Activated CD4-positive, alpha-beta T cell treated with anti-CD3 and anti-CD28 coated beads, Interleukin-2, amount 10 ng/mL, durations not matched to agents 24 days and 14 days (primary cell): Measurements from ENCODE around the gene ST7L. TPM values are rescaled to one million over a fixed set of nuclear protein-coding genes. Genes with fewer than 3 reads are reported as not detected.
"Not testable (repeated sequence)": the region's sequence is repeated elsewhere in the genome, so short reads cannot be mapped to it uniquely, and the experiment has no call there.

Experiments used
- DNase-seq: peaks from one replicate; pipeline ENCODE4 v3.0.0; 2022
- H3K27ac Mint-ChIP-seq: one replicate; pipeline ENCODE4 v1.8.0; 2022; ENCODE audit warnings: mild to moderate bottlenecking, mixed read lengths
- H3K27me3 Mint-ChIP-seq: one replicate; pipeline ENCODE4 v1.8.0; 2022; ENCODE audit warnings: mixed read lengths
- H3K36me3 Mint-ChIP-seq: one replicate; pipeline ENCODE4 v1.8.0; 2022; ENCODE audit warnings: low read depth, mild to moderate bottlenecking, mixed read lengths
- H3K4me1 Mint-ChIP-seq: one replicate; pipeline ENCODE4 v1.8.0; 2021; ENCODE audit warnings: mixed read lengths
- H3K4me3 Mint-ChIP-seq: one replicate; pipeline ENCODE4 v1.8.0; 2022; ENCODE audit warnings: mild to moderate bottlenecking, moderate library complexity, mixed read lengths
- H3K9me3 Mint-ChIP-seq: one replicate; pipeline ENCODE4 v1.8.0; 2021; ENCODE audit warnings: mixed read lengths
- intact Hi-C: fragments of 100-400 bp; cut with micrococcal nuclease; formaldehyde crosslinking; loops from one replicate; pipeline ENCODE4 v1.15.1; 2023
- total RNA-seq: library from RNA; stranded (reverse); gene quantifications from 2 replicates; pipeline ENCODE4 v1.2.3, GENCODE V29; 2022

The ST7L gene
- total RNA-seq, 1 donor from 2014 or later, result 13.8 TPM

GRCh38 chr1:112502826-112503225 is 116.1 kb downstream of the ST7L start:
- DNase-seq, result no peak

GRCh38 chr1:112501810-112502641 is 116.9 kb downstream of the ST7L start:
- H3K4me3 Mint-ChIP-seq, result peak overlapping the region; percentile 71

More at GRCh38 chr1:112502826-112503225, 116.1 kb downstream of the ST7L start:
- Mint-ChIP-seq H3K9me3 (no peaks in the 10 kb centered on the region), H3K4me3 (peak overlapping the region; percentile 5), H3K36me3 (no peaks in the 10 kb centered on the region), H3K4me1 (peaks cover 9% of the 10 kb centered on the region), H3K27me3 (peaks cover 68% of the 10 kb centered on the region), H3K27ac (no peak overlapping the region)
- intact Hi-C loops, result loop anchor here (2.0 kb wide), 2 partner anchors 112 to 204 kb away; partner anchors contain the start of gene RHOC

GRCh38 chr1:112496290-112496689 is 122.7 kb downstream of the ST7L start:
- Mint-ChIP-seq H3K27me3 (peaks cover 47% of the 10 kb centered on the region), H3K36me3 (no peaks in the 10 kb centered on the region), H3K9me3 (no peaks in the 10 kb centered on the region), H3K27ac (no peak overlapping the region), H3K4me1 (peaks cover 2% of the 10 kb centered on the region), H3K4me3 (no peak overlapping the region)
- intact Hi-C loops, result no loop called here
- no peak for DNase-seq

More at GRCh38 chr1:112501810-112502641, 116.9 kb downstream of the ST7L start:
- Mint-ChIP-seq H3K27me3 (peaks cover 66% of the 10 kb centered on the region), H3K4me1 (peaks cover 6% of the 10 kb centered on the region), H3K9me3 (no peaks in the 10 kb centered on the region), H3K27ac (no peak overlapping the region), H3K36me3 (no peaks in the 10 kb centered on the region)
- peak; percentile 89 for DNase-seq
- intact Hi-C loops, result loop anchor here (2.0 kb wide), 2 partner anchors 113 to 205 kb away; partner anchors contain the start of gene RHOC

GRCh38 chr1:112493351-112493750 is 125.6 kb downstream of the ST7L start:
- H3K27ac Mint-ChIP-seq, result no peak overlapping the region
- no peaks in the 10 kb centered on the region for H3K36me3 Mint-ChIP-seq
- no peaks in the 10 kb centered on the region for H3K9me3 Mint-ChIP-seq
- intact Hi-C loops, result no loop called here
- peaks cover 2% of the 10 kb centered on the region for H3K4me1 Mint-ChIP-seq
- peaks cover 27% of the 10 kb centered on the region for H3K27me3 Mint-ChIP-seq
- no peak overlapping the region for H3K4me3 Mint-ChIP-seq
- no peak for DNase-seq

GRCh38 chr1:112492076-112492475 is 126.9 kb downstream of the ST7L start:
- Mint-ChIP-seq H3K4me3 (no peak overlapping the region), H3K9me3 (no peaks in the 10 kb centered on the region), H3K4me1 (peaks cover 2% of the 10 kb centered on the region), H3K36me3 (no peaks in the 10 kb centered on the region), H3K27ac (no peak overlapping the region), H3K27me3 (peaks cover 20% of the 10 kb centered on the region)
- DNase-seq, result no peak
- intact Hi-C loops, result no loop called here

- no peak for DNase-seq
- Mint-ChIP-seq H3K4me3 (no peak overlapping the region), H3K9me3 (no peaks in the 10 kb centered on the region), H3K36me3 (no peaks in the 10 kb centered on the region), H3K27ac (no peak overlapping the region), H3K4me1 (no peaks in the 10 kb centered on the region), H3K27me3 (peaks cover 11% of the 10 kb centered on the region)
- intact Hi-C loops, result no loop called here
Measured at GRCh38 chr1:112488141-112488540, 130.8 kb downstream of the ST7L start.

GRCh38 chr1:112487686-112488085 is 131.3 kb downstream of the ST7L start:
- H3K27ac Mint-ChIP-seq, H3K4me3 Mint-ChIP-seq, H3K9me3 Mint-ChIP-seq, H3K4me1 Mint-ChIP-seq, intact Hi-C loops, DNase-seq, H3K36me3 Mint-ChIP-seq: not testable (repeated sequence)
- peaks cover 12% of the 10 kb centered on the region for H3K27me3 Mint-ChIP-seq

- H3K4me3 Mint-ChIP-seq, H3K4me1 Mint-ChIP-seq, H3K9me3 Mint-ChIP-seq, intact Hi-C loops, H3K36me3 Mint-ChIP-seq, H3K27ac Mint-ChIP-seq, DNase-seq: not testable (repeated sequence)
- H3K27me3 Mint-ChIP-seq, result peaks cover 19% of the 10 kb centered on the region
Measured at GRCh38 chr1:112486063-112486462, 132.9 kb downstream of the ST7L start.

- no peaks in the 10 kb centered on the region for H3K4me1 Mint-ChIP-seq
- no peak overlapping the region for H3K4me3 Mint-ChIP-seq
- DNase-seq, result no peak
- H3K9me3 Mint-ChIP-seq, result peaks cover 18% of the 10 kb centered on the region
- intact Hi-C loops, result no loop called here
- peaks cover 19% of the 10 kb centered on the region for H3K27me3 Mint-ChIP-seq
- peaks cover 2% of the 10 kb centered on the region for H3K36me3 Mint-ChIP-seq
- no peak overlapping the region for H3K27ac Mint-ChIP-seq
Measured at GRCh38 chr1:112478314-112478713, 140.6 kb downstream of the ST7L start.

GRCh38 chr1:112477550-112477949 is 141.4 kb downstream of the ST7L start:
- Mint-ChIP-seq H3K27me3 (peaks cover 15% of the 10 kb centered on the region), H3K9me3 (peaks cover 18% of the 10 kb centered on the region), H3K4me1 (no peaks in the 10 kb centered on the region), H3K27ac (no peak overlapping the region), H3K4me3 (no peak overlapping the region), H3K36me3 (peaks cover 2% of the 10 kb centered on the region)
- DNase-seq, result no peak
- intact Hi-C loops, result no loop called here

Other genes starting within 250 kb of the ST7L start
- 3.9 and 4.1 TPM in 2 replicates for gene CTTNBP2NL, start 222.9 kb downstream of the ST7L start, total RNA-seq
- 0.05 TPM in 1 of 2 replicates, not detected in the other for gene WNT2B, start 110.2 kb downstream of the ST7L start, total RNA-seq
- 241 and 250 TPM in 2 replicates for gene CAPZA1, start 691 bp upstream of the ST7L start, total RNA-seq
- gene MOV10, start 55.5 kb upstream of the ST7L start, total RNA-seq, result 70.7 and 76.7 TPM in 2 replicates
- 48.5 and 53.4 TPM in 2 replicates for gene RHOC, start 88.0 kb upstream of the ST7L start, total RNA-seq
- 1.2 and 1.4 TPM in 2 replicates for gene PPM1J, start 96.2 kb upstream of the ST7L start, total RNA-seq